Measurements from ENCODE around the gene CCDC146. TPM values are rescaled to one million over a fixed set of nuclear protein-coding genes. Genes with fewer than 3 reads are reported as not detected.
"Not testable (repeated sequence)": the region's sequence is repeated elsewhere in the genome, so short reads cannot be mapped to it uniquely, and the experiment has no call there.

CCDC146 gene
- total RNA-seq, 1 donor: 11.2 TPM

- Histone ChIP-seq H3K4me3 (ENCODE audit: low read length) (no peak overlapping the region), H3K9me3 (ENCODE audit: low read depth, low read length) (peaks cover 11% of the 10 kb centered on the region), H3K4me1 (ENCODE audit: insufficient read depth, low read length) (peaks cover 17% of the 10 kb centered on the region), H3K27me3 (ENCODE audit: insufficient read depth, low read length) (no peaks in the 10 kb centered on the region)
Observed at GRCh38 chr7:77205706-77206105, 83.3 kb downstream of the CCDC146 start.

GRCh38 chr7:77208416-77208815, 86.0 kb downstream of the CCDC146 start:
- H3K27me3 ChIP-seq (ENCODE audit: insufficient read depth, low read length): no peaks in the 10 kb centered on the region
- no peak overlapping the region for H3K4me3 ChIP-seq (ENCODE audit: low read length)
- peaks cover 11% of the 10 kb centered on the region for H3K9me3 ChIP-seq (ENCODE audit: low read depth, low read length)
- H3K4me1 ChIP-seq (ENCODE audit: insufficient read depth, low read length): peaks cover 8% of the 10 kb centered on the region

GRCh38 chr7:77209479-77210139, 87.2 kb downstream of the CCDC146 start:
- no peak overlapping the region for H3K4me3 ChIP-seq (ENCODE audit: low read length)
- H3K9me3 ChIP-seq (ENCODE audit: low read depth, low read length): peaks cover 11% of the 10 kb centered on the region
- peaks cover 8% of the 10 kb centered on the region for H3K4me1 ChIP-seq (ENCODE audit: insufficient read depth, low read length)
- no peaks in the 10 kb centered on the region for H3K27me3 ChIP-seq (ENCODE audit: insufficient read depth, low read length)

DNA sequence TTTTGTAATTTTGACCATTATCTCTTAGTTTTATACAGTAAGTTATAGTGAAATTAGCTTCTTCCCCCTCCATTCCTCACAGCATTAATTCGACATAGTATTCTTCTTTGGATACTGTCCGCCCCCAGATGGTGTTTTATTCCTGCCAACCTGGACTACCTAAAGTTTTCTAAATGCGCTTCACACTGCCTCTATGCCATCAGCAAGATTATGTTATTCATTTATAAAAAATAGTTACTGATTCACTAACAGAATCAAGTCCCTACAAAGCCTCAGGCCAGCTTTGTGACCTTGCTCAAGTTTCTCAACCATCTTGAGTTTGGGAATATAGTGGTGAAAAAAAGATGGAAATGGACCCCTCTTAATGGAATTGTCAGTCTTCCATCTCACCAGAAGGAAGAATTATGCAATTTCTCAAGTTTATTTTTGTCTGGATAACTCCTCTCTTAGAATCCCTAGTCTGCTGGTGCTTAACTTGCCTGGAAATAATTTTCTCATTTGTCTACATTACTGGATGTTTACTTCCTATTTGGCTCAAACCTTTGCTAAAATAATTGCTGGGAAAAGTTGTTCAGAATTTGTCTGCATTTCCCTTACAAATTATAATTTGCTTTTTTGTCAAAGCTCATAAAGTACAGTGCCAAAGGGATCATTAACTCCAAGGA, 93.9 kb downstream of the CCDC146 start:
- Histone ChIP-seq H3K4me1 (ENCODE audit: insufficient read depth, low read length) (no peaks in the 10 kb centered on the region), H3K27me3 (ENCODE audit: insufficient read depth, low read length) (no peaks in the 10 kb centered on the region), H3K4me3 (ENCODE audit: low read length) (no peak overlapping the region), H3K9me3 (ENCODE audit: low read depth, low read length) (peaks cover 6% of the 10 kb centered on the region)

GRCh38 chr7:77217474-77218185, 95.2 kb downstream of the CCDC146 start:
- Histone ChIP-seq H3K27me3 (ENCODE audit: insufficient read depth, low read length) (no peaks in the 10 kb centered on the region), H3K4me3 (ENCODE audit: low read length) (no peak overlapping the region), H3K4me1 (ENCODE audit: insufficient read depth, low read length) (peaks cover 13% of the 10 kb centered on the region), H3K9me3 (ENCODE audit: low read depth, low read length) (peaks cover 6% of the 10 kb centered on the region)

DNA sequence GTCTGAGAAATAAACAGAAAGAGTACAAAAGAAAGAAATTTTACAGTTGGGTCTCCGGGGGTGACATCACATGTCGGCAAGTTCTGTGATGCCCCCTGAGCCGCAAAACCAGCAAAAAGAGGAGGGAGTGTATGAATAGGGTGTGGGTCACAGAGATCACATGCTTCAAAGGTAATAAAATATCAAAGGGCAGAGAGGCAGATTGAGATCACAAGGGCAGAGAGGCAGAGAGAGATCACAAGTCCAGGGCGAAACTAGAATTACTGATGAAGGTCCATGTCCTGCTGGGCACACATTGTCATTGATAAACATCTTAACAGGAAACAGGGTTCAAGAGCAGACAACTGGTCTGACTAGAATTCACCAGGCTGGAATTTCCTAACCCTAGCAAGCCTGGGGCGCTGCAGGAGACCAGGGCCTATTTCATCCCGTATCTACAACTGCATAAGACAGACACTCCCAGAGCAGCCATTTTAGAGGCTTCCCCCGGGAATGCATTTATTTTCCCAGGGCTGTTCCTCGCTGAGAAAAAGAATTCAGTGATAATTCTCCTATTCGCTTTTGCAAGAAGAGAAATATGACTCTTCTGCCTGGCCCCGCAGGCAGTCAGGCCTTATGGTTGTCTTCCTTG, 97.4 kb downstream of the CCDC146 start:
- not testable (repeated sequence) for H3K4me3 ChIP-seq (ENCODE audit: low read length); H3K27me3 ChIP-seq (ENCODE audit: insufficient read depth, low read length)

DNA sequence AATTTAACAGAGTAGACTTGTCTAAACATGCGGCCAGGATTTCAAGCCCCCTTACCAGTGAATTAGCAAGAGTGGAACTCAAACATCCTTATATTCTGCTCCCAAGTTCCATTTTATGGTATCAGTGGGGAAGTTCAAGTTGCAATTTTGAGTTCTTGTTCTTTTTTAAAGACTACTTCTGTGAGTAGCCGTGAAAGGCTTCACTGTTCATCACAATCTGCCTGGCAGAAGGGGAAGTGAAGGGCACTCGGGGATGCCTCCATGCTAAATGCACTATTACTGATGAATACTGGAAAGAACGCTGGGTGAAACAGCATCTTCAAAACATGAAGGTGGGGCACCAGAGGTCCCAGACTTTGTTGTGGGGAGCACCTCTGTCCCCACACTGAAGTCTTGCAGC, 99.7 kb downstream of the CCDC146 start:
- H3K27me3 ChIP-seq (ENCODE audit: insufficient read depth, low read length): no peaks in the 10 kb centered on the region
- H3K4me3 ChIP-seq (ENCODE audit: low read length): no peak overlapping the region
- peaks cover 6% of the 10 kb centered on the region for H3K9me3 ChIP-seq (ENCODE audit: low read depth, low read length)
- H3K4me1 ChIP-seq (ENCODE audit: insufficient read depth, low read length): peaks cover 24% of the 10 kb centered on the region

More for the DNA sequence above, 97.4 kb downstream of the CCDC146 start:
- not testable (repeated sequence) for H3K9me3 ChIP-seq (ENCODE audit: low read depth, low read length)
- H3K4me1 ChIP-seq (ENCODE audit: insufficient read depth, low read length): peaks cover 24% of the 10 kb centered on the region

GRCh38 chr7:77222819-77223218, 100.4 kb downstream of the CCDC146 start:
- H3K27me3 ChIP-seq (ENCODE audit: insufficient read depth, low read length): no peaks in the 10 kb centered on the region
- peaks cover 24% of the 10 kb centered on the region for H3K4me1 ChIP-seq (ENCODE audit: insufficient read depth, low read length)
- peaks cover 6% of the 10 kb centered on the region for H3K9me3 ChIP-seq (ENCODE audit: low read depth, low read length)
- no peak overlapping the region for H3K4me3 ChIP-seq (ENCODE audit: low read length)

GRCh38 chr7:77223261-77223660, 100.8 kb downstream of the CCDC146 start:
- Histone ChIP-seq H3K4me1 (ENCODE audit: insufficient read depth, low read length) (peaks cover 24% of the 10 kb centered on the region), H3K27me3 (ENCODE audit: insufficient read depth, low read length) (no peaks in the 10 kb centered on the region), H3K9me3 (ENCODE audit: low read depth, low read length) (peaks cover 6% of the 10 kb centered on the region), H3K4me3 (ENCODE audit: low read length) (no peak overlapping the region)

- Histone ChIP-seq H3K9me3 (ENCODE audit: low read depth, low read length) (peaks cover 21% of the 10 kb centered on the region), H3K4me1 (ENCODE audit: insufficient read depth, low read length) (peaks cover 24% of the 10 kb centered on the region), H3K27me3 (ENCODE audit: insufficient read depth, low read length) (no peaks in the 10 kb centered on the region), H3K4me3 (ENCODE audit: low read length) (no peak overlapping the region)
Observed at GRCh38 chr7:77226357-77226839, 104.0 kb downstream of the CCDC146 start.

DNA sequence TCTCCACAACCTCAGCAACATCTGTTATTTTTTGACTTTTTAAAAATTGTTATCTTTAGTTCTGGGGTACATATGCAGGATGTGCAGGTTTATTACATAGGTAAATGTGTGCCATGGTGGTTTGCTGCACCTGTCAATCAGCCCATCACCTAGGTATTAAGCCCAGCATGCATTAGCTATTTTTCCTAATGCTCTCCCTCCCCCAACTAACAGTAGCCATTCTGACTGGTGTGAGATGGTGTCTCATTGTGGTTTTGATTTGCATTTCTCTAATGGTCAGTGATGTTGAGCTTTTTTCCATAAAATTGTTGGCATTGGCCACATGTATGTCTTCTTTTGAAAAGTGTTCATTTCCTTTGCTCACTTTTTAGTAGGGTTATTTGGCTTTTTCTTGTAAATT, 106.4 kb downstream of the CCDC146 start:
- H3K27me3 ChIP-seq (ENCODE audit: insufficient read depth, low read length); H3K4me3 ChIP-seq (ENCODE audit: low read length); H3K4me1 ChIP-seq (ENCODE audit: insufficient read depth, low read length): not testable (repeated sequence)
- H3K9me3 ChIP-seq (ENCODE audit: low read depth, low read length): peaks cover 21% of the 10 kb centered on the region

DNA sequence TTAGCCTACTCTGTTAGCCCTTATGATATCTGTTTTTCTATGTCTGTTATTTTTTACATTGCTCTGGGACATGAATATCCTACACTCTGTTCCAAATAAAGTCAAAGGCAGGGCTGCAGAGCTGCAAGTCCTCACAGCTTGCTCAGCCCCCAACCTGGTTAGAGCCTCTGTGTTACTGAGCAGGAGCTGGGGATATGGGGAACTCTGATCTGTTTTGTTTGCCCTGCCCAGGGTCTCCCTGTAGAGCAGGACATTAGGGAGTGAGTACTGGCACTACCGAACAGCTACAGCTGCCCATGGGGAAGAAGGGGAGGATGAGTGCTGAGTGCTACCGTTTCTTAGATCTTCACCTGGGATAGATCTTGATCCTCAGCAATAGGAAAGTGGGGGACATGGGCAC, 110.1 kb downstream of the CCDC146 start:
- Histone ChIP-seq H3K4me1 (ENCODE audit: insufficient read depth, low read length) (peaks cover 10% of the 10 kb centered on the region), H3K9me3 (ENCODE audit: low read depth, low read length) (peaks cover 21% of the 10 kb centered on the region), H3K4me3 (ENCODE audit: low read length) (no peak overlapping the region), H3K27me3 (ENCODE audit: insufficient read depth, low read length) (no peaks in the 10 kb centered on the region)

GRCh38 chr7:77235276-77235675, 112.9 kb downstream of the CCDC146 start:
- peaks cover 38% of the 10 kb centered on the region for H3K4me1 ChIP-seq (ENCODE audit: insufficient read depth, low read length)
- H3K9me3 ChIP-seq (ENCODE audit: low read depth, low read length): peaks cover 9% of the 10 kb centered on the region
- H3K27me3 ChIP-seq (ENCODE audit: insufficient read depth, low read length): no peaks in the 10 kb centered on the region
- no peak overlapping the region for H3K4me3 ChIP-seq (ENCODE audit: low read length)

- Histone ChIP-seq H3K27me3 (ENCODE audit: insufficient read depth, low read length) (no peaks in the 10 kb centered on the region), H3K9me3 (ENCODE audit: low read depth, low read length) (no peaks in the 10 kb centered on the region), H3K4me1 (ENCODE audit: insufficient read depth, low read length) (peaks cover 44% of the 10 kb centered on the region), H3K4me3 (ENCODE audit: low read length) (no peak overlapping the region)
Observed at GRCh38 chr7:77238703-77239136, 116.3 kb downstream of the CCDC146 start.

DNA sequence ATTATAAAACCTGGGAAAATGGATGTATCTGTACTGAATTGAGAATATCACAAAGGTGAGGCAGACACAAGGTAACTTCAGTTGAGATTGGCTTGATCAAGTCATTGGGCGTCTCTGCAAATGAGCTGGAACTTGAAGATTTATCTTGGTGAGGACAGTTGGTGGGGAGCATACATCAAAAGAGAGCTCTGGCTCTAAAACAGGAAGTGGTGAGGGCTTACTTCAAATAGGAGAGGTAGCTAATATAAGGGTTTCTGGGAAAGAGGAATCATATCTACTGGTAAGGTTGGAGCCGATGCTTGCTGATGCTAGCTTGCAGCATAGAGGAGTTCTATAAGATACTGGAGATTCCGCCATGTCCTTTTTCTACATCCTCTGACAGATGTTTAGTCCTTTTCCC, 117.1 kb downstream of the CCDC146 start:
- H3K4me3 ChIP-seq (ENCODE audit: low read length): no peak overlapping the region
- H3K9me3 ChIP-seq (ENCODE audit: low read depth, low read length): no peaks in the 10 kb centered on the region
- peaks cover 45% of the 10 kb centered on the region for H3K4me1 ChIP-seq (ENCODE audit: insufficient read depth, low read length)
- no peaks in the 10 kb centered on the region for H3K27me3 ChIP-seq (ENCODE audit: insufficient read depth, low read length)

All from mononuclear cell (primary cell).